K562 (cell line): ENCODE measurements around the gene FBN1.

Experiments used
- ATF2 ChIP-seq: sonication (generic); formaldehyde crosslinking; IDR thresholded peaks from 2 replicates; pipeline ENCODE4 v1.8.1; 2022; ENCODE audit warnings: missing genetic modification reagents
- BDP1 ChIP-seq: IDR thresholded peaks from 3 replicates; pipeline ENCODE4 v1.6.1; 2011; ENCODE audit not compliant: insufficient read length, insufficient read depth
- C11orf30 ChIP-seq: fragments of 450-650 bp; IDR thresholded peaks from 2 replicates; pipeline ENCODE4 v1.6.1; 2016; ENCODE audit warnings: low read depth, mild to moderate bottlenecking
- CTCF ChIP-seq, 3 experiments: IDR thresholded peaks in 2 of 3; conservative IDR thresholded peaks in 1 of 3; 2 replicates each; pipeline ENCODE4 v1.5.1; 2011 to 2012; ENCODE audit warnings: low read length in 3 of 3, mild to moderate bottlenecking in 3 of 3, control low read depth in 2 of 3, improper control_type of control experiment in 1 of 3, inconsistent platforms in 1 of 3, low read depth in 1 of 3, mixed read lengths in 1 of 3, moderate library complexity in 1 of 3; ENCODE audit not compliant: insufficient read depth in 2 of 3
- EZH2 ChIP-seq: IDR thresholded peaks from 2 replicates; pipeline ENCODE4 v1.6.1; 2012; ENCODE audit warnings: low read depth, mild to moderate bottlenecking, inconsistent platforms, low read length, borderline replicate concordance
- ID3 ChIP-seq, 2 experiments: fragments of 250-450 bp in 1 of 2; fragments of 450-650 bp in 1 of 2; sonication (Bioruptor Pico) in 1 of 2; IDR thresholded peaks; 2 replicates each; pipeline versions ENCODE4 v1.6.1 to v1.8.0; 2016 to 2021; ENCODE audit warnings: mild to moderate bottlenecking in 2 of 2, moderate library complexity in 2 of 2, missing compliant biosample characterization in 1 of 2, missing genetic modification characterization in 1 of 2
- JUNB ChIP-seq: fragments of 450-650 bp; formaldehyde crosslinking; conservative IDR thresholded peaks from 2 replicates; pipeline ENCODE4 v1.4.0; 2020; ENCODE audit warnings: mild to moderate bottlenecking
- MIER1 ChIP-seq: fragments of 450-650 bp; IDR thresholded peaks from 2 replicates; pipeline ENCODE4 v1.6.1; 2016; ENCODE audit warnings: antibody characterized with exemption, mild to moderate bottlenecking, low read depth
- MTF1 ChIP-seq: fragments of 250-450 bp; sonication (Bioruptor Pico); IDR thresholded peaks from 2 replicates; pipeline ENCODE4 v1.9.0; 2021; ENCODE audit warnings: moderate library complexity, mild to moderate bottlenecking, inconsistent platforms, borderline replicate concordance
- NFYB ChIP-seq: IDR thresholded peaks from 2 replicates; pipeline ENCODE4 v1.6.1; 2011; ENCODE audit warnings: mild to moderate bottlenecking, moderate library complexity; ENCODE audit not compliant: insufficient read length; ENCODE audit errors: extremely low read depth
- POLR2A ChIP-seq: fragments of 450-650 bp; conservative IDR thresholded peaks from 2 replicates; pipeline ENCODE4 v1.6.1; 2016
- RBFOX2 ChIP-seq: fragments of 200-400 bp; formaldehyde crosslinking; IDR thresholded peaks from 2 replicates; pipeline ENCODE4 v1.6.1; 2017; ENCODE audit warnings: low read depth, mild to moderate bottlenecking, low read length, moderate library complexity
- TAF1 ChIP-seq: IDR thresholded peaks from 2 replicates; pipeline ENCODE4 v1.6.1; 2011; ENCODE audit warnings: mild to moderate bottlenecking, low read length, moderate library complexity; ENCODE audit not compliant: insufficient read depth, control insufficient read depth, severe bottlenecking; ENCODE audit errors: extremely low read depth

DNA sequence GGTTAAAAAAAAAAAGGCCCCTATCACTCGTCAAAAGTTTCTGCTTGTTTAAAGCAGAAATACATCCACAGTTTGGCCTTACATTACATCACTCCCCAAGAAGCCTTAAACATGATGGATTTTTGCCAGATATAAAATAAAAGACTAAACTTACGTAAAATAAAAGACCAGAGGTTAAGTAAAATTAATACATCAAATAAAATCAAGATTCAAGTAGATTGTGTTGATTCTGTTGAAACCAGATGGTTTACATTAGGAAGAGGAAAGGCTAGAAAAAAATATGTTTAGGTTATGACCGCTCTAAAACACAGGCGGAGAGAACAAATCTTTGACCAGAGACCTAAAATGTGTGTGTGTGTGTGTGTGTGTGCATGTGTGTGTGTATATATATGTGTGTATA is 210.2 kb downstream of the FBN1 start:
- TF ChIP-seq NFYB (no peak), ATF2 (CRISPR knock-in tag) (no peak), RBFOX2 (no peak), POLR2A (no peak), MIER1 (no peak), JUNB (CRISPR knock-in tag) (no peak), EZH2 (no peak), BDP1 (no peak), TAF1 (no peak), MTF1 (CRISPR knock-in tag) (no peak), C11orf30 (no peak), CTCF (IDR thresholded peaks at IDR 0.05 in 2 of 3, conservative IDR thresholded peaks at IDR 0.05 in 1 of 3; ENCODE audit: insufficient read depth in 2 of 3, low read depth in 1 of 3, low read length in 3 of 3) (no peak), ID3 (CRISPR knock-in tag; IDR thresholded peaks at IDR 0.05) (no peak), ID3 (tag; IDR thresholded peaks at IDR 0.05) (no peak)
